ENCODE measurements around the gene SUMO4.

The SUMO4 gene

DNA sequence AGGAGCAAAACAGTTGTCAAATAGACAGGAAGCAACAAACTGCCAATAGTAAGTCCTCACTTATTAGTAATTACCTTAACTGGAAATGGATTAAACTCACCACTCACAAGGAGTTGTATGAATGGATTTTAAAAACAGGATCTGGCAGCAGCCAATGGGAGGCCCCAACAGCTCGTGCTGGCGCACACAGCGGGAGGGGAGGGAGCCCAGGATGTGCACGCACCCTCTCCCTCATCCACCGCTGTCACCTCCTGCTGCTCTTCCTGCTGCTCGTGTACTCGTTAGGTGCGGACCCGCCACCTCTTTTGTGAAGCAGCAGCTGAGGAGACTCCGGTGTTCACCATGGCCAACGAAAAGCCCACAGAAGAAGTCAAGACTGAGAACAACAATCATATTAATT lies at the start of gene SUMO4:
Gene SUMO4, plus strand, starts transcription at position 213 of the 400 bp plus-strand sequence. Its CDS starts 130 bp downstream, at position 343.
- FAIRE-seq (no peak), DNase-seq (ENCODE audit: low spot score) (no peak)

DNA sequence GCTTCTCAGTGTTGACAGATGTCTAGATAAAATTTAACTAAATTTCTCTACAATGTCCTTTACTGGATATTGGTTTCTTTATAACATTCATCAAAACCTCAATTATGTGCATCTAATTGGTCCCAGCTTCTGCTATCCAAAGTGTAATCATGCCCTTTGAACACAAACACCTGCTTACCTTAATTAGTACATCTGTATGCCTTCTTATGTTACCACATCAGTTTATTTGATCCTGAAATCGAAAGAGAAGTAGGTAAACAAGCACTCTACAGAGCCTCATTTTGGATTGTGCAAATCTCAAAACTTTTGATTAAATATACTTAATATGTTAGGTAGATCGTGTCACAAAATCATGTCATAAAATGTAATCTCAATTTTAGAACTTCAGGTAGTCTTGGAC lies 46.1 kb upstream of the SUMO4 start:
- DNase-seq (ENCODE audit: low spot score) (no peak), FAIRE-seq (no peak)

DNA sequence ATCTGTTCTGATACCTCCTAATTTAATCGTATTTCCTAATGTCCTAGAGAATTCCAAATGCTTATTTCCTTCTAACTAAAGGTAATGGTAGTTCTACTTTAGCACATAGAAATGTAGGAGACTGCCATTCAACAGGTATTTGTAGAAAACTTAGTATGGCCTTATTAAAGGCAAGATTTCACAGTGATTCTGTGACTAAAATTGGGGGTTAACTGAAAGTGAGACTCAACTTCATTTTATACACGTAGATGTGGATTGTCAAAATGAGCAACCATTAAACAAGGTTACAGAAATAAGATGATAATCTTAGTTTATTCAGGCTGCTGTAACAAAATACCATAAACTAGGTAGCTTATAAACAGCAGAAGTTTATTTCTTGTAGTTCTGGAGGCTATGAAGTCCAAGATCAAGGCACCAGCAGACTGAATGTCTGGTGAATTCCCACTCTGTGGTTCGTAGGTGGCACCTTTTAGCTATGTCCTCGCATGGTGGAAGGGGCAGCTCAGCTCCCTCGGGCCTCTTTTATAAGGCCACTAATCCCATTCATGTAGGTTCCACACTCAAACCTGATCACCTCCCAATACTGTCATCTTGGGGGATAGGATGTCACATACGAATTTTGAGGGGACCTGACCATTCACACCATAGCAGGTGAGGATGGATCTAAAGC lies 43.8 kb upstream of the SUMO4 start:
- DNase-seq (ENCODE audit: low spot score) (no peak), FAIRE-seq (no peak)

DNA sequence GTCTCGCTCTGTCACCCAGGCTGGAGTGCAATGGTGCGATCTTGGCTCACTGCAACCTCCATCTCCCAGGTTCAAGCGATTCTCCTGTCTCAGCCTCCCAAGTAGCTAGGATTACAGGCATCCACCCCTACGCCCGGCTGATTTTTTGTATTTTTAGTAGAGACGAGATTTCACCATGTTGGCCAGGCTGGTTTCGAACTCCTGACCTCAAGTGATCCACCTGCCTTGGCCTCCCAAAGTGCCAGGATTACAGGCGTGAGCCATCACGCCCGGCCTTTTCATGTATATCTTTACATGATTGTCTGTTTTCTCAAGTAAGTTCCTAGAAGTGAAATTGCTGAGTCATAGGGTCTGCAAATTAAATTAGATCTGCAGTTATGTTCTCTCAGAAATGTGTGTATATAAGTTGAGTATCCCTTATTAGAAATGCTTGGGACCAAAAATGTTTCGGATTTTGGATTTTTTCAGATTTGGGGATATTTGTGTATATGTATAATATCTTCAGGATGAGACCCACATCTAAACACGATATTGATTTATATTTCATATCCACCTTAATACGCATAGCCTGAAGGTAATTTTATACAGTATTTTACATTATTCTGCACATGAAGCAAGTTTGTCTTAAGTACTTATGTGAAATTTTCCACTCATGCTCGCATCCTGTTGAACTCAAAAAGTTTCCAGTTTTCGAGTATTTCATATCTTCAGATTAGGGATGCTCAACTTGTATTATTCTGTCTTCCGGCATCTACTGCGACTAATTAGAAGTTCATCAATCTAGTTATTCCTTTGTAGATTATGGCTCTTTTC lies 42.1 kb upstream of the SUMO4 start:
- DNase-seq (ENCODE audit: low spot score) = no peak
- FAIRE-seq = no peak

DNA sequence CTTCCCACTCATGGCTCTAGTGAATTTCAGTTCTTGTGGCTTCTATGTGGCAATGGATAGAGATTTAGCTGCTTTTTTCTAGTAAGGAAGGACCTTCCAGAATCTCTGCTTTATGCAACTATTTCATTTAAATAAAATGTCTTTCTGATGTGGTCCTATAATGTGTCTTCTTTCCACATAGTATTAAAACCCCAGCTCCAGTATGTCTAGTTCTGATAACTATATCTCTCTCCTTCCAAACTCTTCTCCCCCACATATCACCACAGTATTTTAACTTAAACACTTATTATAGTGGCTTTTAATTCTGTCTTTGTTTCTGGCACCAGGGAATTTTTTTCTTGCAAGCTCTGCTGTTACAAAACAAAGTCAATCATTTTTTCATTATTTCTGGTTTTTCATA lies 40.6 kb upstream of the SUMO4 start:
- no peak for FAIRE-seq
- no peak for DNase-seq (ENCODE audit: low spot score)

DNA sequence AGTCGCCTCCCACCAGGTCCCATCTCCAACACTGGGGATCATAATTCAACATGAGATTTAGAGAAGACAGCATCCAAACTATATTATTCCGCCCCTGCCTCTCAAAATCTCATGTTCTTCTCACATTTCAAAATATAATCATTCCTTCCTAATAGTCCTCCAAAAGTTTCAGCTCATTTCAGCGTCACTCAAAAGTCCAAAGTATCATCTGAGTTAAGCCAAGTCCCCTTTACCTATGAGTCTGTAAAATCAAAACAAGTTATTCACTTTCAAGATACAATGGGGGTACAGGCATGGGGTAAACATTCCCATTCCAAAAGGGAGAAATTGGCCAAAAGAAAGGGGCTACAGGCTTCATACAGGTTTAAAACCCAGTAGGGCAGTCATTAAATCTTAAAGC lies 39.5 kb upstream of the SUMO4 start:
- DNase-seq (ENCODE audit: low spot score) = no peak
- FAIRE-seq = no peak

DNA sequence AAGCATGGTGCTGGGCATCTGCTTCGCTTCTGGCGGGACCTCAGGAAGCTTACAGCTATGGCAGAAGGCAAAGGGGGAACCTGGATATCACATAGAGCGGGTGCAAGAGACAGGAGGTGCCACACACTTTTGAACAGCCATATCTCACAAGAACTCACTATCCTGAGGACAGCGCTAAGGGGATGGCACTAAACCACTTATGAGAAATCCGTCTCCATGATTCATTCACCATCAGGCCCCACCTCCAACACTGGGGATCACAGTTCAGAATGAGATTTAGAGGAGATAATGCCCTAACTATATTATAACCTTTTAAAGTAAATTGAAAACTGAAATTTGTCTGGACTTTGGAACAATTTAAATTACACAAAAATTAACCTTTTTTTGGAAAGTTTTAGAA lies 37.8 kb upstream of the SUMO4 start:
- no peak for FAIRE-seq
- no peak for DNase-seq (ENCODE audit: low spot score)

DNA sequence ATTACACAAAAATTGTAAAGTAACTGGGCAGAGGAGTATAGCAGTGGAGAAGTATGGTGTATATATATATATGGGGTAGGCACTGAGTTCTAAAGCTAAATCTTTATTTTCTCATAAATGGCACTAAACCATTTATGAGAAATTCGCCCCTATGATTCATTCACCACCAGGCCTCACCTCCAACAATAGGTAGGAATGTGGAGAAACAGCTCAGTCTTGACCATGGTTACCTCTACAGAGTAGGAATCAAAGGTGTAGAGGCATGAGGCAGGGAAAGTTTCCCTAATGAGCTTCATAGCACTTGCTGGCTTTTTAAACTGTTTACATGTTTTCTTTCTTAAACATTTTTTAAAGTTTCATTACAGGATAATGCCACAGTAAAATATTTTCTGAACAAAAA lies 36.9 kb upstream of the SUMO4 start:
- no peak for FAIRE-seq

DNA sequence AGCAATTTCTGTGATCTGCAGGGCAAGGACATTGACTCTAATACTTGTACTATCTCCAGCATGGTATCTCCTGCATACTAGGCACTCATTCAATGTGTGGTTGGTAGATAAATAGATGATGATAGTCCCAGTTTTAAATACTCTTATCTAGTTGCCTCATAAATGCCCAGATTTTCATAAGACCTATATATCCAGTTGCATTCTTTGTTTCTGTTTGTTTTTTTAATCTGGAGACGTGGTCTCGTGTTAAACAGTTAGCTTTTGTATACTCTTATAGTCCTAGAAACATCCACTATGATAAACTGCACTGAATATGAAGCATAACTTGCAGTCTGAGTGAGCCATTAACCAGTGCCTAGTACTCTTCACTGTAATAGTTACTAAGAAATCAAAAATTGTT lies 35.5 kb upstream of the SUMO4 start:
- DNase-seq (ENCODE audit: low spot score) = no peak
- no peak for FAIRE-seq

More for the DNA sequence above, 36.9 kb upstream of the SUMO4 start:
- DNase-seq (ENCODE audit: low spot score) = no peak

DNA sequence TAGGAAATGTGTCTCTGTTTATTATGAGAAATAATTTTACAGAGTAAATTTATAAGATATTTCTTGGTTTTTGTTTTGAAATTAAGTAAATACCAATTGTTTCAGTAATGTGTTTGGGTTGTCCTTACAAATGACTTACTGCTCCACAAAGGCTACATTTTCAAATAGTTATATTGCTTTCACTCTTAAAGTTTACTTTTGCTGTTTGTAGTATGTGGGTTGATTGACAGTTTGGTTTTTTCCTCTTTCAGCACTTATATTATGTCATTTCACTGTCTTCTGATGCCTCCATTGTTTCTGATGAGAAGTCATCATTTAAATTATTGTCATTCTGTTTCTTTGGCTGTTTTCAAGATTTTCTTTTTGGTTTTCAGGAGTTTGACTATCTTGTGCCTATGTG lies 34.9 kb upstream of the SUMO4 start:
- FAIRE-seq (no peak), DNase-seq (ENCODE audit: low spot score) (no peak)

DNA sequence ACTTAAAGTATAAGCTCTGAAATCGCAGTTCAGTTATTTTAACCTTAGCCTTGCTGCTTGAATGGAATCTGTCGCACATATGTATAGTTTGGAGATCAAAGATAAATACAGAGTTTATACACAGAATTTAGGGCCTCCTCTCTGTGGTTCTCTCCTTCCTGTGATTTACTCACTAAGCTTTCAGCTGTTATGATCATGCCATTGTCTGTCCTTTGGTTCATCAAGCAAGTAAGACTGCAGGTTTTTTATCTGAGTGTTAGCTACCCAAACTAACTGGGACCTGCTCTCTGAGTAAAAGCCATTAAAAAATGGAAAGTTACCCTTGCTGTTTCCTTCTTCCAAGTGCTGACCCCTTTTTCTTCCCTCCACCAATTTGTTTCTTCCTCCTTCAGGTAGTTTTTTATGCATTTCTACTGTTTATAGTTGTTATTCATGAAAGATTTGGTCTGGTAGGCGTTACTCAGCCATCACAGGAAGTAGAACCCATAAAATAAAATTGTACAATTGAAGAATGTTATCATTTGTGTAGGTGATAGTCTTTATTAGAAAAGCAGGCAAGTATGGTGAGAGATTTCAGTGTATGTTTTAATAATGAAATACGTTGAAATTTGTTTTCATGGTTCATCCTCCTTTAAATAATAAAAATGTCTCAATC lies 33.7 kb upstream of the SUMO4 start:
- no peak for FAIRE-seq

DNA sequence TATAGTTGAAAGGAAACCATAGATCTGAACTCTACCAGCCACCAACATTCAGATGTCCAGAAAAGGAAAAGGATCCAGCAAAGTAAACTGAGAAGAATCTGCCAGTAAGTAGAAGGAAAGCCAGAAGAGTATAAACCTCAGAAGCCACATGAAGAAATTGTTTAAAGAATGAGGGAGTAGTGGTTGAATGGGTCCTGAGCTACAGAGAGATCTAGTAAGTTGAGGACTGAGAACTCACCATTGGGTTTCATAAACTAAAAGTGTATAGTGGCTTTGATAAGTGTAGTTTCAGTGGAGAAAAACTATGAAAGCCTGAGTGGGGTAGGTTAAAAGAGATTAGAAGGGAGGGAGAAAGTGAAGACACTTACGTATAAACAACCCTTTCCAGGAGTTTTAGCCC lies 32.0 kb upstream of the SUMO4 start:
- DNase-seq (ENCODE audit: low spot score) = no peak
- FAIRE-seq = no peak

More for the DNA sequence above, 33.7 kb upstream of the SUMO4 start:
- DNase-seq (ENCODE audit: low spot score) = no peak

DNA sequence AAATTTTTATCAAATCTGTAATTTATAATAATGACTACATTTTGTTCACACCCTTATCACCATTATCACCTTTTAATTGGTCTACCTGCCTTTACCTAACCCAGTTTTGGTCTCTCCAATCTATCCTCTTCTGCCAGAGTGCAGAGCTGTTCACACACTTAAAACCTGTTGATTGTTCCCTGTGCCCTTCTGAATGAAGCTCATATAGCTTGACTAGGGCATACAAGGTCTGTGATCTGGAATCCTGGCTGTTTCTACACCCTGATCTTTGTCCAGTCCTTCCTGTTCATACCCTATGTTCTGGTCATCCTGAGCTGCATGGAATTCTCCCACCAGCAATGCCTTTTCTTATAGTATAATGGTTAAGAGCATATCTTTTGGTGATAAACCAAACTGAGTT lies 28.9 kb upstream of the SUMO4 start:
- no peak for DNase-seq (ENCODE audit: low spot score)
- FAIRE-seq = no peak

DNA sequence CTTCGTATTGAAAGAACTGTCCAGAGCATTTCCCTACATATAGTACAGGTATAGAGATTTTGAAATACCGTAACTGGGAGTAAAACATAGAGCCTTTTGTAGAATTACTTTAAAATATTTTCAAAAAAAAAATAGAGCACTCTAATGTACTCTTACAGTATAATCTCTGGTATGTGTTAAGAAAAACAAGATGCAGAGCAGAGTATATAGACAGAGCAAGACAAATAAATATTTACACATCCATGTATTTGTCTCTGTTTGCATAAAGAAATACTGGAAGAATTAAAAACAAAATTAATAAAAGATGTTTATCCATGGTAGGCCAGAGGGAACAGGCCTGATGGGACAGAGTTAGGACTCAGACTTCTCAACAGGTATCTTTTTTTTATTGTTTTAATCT lies 28.0 kb upstream of the SUMO4 start:
- DNase-seq (ENCODE audit: low spot score) (no peak), FAIRE-seq (no peak)

DNA sequence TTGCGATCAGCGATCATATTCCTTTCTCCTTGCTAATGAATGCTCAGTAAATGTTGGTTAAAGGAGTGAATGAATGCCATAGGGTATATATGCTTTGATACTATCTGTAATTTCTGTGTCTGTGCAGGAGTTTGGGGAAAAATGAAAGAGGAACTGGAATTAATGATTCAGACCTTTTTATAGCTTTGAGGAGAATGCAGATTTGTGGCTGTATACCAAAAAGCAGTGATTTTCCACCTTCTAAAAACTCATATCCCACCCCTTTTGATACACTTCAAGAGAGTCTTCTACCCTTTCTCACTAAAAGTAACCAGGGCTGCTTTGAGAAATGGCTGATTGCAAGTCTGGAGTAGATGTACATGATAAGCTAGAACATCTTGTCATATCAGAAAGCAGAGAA lies 26.6 kb upstream of the SUMO4 start:
- no peak for DNase-seq (ENCODE audit: low spot score)
- FAIRE-seq = no peak

DNA sequence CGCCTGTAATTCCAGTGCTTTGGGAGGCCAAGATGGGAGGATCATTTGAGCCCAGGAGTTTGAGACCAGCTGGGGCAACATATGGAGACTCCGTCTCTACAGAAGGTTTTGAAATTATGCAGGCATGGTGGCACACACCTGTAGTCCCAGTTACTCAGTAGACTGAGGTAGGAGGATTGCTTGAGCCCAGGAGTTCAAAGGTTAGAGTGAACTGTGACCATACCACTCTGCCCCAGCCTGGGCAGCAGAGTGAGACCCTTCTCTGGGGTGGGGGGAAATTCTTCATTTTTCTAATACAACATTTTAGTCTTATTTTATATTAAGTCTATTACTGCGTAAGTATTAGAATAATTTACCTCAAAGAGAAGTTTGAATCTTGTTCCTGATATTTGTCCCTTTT lies 20.1 kb upstream of the SUMO4 start:
- DNase-seq (ENCODE audit: low spot score) (no peak), FAIRE-seq (no peak)

DNA sequence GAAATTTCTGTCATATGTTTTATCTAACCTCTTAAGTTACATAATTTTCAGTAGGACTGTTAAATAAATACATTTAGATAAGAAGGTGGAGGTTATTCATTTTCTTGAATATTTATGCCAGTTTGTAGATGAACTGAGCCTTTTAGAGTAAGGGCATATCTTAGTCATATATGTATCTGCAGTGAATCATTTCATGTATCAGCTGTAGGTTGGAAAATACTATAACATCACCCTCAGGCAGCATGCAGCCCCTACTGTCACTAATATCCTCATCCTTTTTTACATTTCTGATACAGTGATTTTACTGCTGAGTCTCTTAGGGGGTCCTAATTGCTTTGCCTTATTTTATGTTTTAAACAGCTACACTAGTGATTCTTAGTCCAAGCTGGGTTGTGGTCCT lies 19.5 kb upstream of the SUMO4 start:
- FAIRE-seq = no peak
- DNase-seq (ENCODE audit: low spot score) = no peak

DNA sequence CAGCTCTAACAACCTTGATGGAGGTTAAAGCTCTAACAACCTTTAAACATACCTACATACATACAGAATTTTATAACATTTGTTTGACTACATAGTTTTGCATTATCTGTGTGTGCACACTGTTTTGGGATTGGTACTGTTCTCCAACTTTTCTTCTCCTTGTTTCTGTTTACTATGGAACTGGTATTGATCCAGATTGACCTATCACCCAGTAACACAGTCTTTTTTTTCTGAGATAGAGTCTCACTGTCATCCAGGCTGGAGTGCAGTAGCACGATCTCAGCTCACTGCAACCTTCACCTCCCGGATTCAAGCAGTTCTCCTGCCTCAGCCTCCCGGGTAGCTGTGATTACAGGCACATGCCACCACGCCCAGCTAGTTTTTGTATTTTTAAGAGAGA lies 16.7 kb upstream of the SUMO4 start:
- FAIRE-seq (no peak), DNase-seq (ENCODE audit: low spot score) (no peak)

DNA sequence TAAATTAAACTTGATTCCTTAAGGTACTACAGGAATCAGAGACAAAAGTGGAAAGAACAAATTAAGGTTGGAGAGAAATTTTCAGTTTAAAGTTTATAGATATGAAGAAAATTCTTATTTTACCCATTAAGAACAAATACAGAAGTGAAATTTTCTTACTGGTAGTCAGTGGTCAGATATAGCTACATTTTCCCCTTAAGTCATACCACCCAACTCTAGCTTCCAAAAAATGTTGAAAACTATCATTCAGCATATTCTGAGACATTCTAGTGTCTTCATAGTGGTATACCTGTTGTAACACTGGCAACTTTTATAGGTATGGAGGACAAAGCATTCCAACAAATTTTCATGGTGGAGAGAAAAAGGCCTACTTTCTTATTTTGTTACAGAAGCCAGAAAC lies 15.6 kb upstream of the SUMO4 start:
- DNase-seq (ENCODE audit: low spot score) = no peak
- no peak for FAIRE-seq

DNA sequence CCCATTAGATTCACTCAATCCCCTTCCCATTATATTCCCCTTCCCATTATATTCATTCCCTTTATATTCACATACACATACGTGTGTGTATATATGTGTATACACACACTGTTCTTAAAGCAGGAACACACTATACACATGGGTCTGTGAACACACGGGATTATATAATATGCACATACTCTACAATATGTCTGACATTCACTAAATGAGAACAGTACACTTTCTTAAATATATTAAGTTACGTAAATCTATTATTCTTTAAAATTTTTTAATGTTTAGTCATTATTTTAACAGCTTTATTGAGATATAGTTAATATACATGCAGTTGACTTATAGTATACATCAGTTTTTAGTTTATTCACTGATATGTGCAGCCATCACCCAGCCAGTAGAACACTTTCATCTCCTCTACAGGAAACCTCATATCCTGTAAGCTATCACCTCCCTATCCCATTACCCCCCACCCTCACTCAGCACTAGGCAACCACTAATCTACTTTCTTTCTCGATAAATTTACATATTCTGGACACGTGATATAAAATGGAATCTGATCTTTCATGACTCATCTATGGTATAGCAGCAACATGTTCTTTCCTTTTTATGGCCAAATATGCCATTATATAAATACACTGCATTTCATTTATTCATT lies 13.9 kb upstream of the SUMO4 start:
- FAIRE-seq (no peak), DNase-seq (ENCODE audit: low spot score) (no peak)

DNA sequence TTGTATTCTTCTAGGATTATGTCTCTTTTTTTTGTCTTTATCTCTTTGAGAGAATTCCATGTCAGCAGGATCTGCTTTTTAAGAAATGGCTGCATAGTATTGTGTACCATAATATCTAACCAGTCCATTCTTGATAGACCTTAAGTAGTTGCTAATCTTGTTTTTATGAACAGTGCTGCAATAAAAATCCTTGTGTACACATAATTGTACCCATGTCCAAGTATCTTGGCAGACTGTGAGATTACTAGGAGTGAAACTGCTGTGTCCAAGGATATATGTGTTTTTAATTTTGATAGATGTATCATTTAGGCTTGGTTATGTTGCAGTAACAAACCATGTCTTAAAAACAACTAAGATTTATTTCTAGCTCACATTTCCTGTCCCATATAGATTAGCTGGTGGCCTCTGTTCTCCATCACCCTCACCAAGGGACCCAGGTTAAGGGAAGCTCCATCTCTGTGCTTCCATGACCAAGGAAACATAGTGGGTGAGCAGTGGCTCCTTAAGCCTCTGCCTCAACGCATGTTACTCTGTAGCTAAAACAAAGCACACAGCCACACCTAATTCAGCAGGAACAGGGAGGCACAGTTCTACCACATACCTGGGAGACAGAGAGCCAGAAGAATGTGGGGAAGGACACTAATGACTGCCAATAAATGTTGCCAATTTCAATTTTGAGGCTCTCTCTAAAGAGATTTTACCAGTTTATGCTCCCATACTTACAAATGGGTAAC lies 12.1 kb upstream of the SUMO4 start:
- FAIRE-seq = no peak

More for the DNA sequence above, 12.1 kb upstream of the SUMO4 start:
- no peak for DNase-seq (ENCODE audit: low spot score)

Measured in RCC 7860 (cell line).